ENCODE data around the gene SUN1. TPM values are rescaled to one million over a fixed set of nuclear protein-coding genes. Genes with fewer than 3 reads are reported as not detected.
A peak's percentile ranks its signal among the peaks of the same experiment; 100 is the strongest.
"Not testable (repeated sequence)": the region's sequence is repeated elsewhere in the genome, so short reads cannot be mapped to it uniquely, and the experiment has no call there.

SUN1 gene, protein sequence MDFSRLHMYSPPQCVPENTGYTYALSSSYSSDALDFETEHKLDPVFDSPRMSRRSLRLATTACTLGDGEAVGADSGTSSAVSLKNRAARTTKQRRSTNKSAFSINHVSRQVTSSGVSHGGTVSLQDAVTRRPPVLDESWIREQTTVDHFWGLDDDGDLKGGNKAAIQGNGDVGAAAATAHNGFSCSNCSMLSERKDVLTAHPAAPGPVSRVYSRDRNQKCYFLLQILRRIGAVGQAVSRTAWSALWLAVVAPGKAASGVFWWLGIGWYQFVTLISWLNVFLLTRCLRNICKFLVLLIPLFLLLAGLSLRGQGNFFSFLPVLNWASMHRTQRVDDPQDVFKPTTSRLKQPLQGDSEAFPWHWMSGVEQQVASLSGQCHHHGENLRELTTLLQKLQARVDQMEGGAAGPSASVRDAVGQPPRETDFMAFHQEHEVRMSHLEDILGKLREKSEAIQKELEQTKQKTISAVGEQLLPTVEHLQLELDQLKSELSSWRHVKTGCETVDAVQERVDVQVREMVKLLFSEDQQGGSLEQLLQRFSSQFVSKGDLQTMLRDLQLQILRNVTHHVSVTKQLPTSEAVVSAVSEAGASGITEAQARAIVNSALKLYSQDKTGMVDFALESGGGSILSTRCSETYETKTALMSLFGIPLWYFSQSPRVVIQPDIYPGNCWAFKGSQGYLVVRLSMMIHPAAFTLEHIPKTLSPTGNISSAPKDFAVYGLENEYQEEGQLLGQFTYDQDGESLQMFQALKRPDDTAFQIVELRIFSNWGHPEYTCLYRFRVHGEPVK
- polyA plus RNA-seq (2013, experiment 1 of 2; ENCODE audit: insufficient read length) = 68.9 TPM
- 63.3 TPM for polyA plus RNA-seq (2013, experiment 2 of 2; ENCODE audit: insufficient read length)

DNA sequence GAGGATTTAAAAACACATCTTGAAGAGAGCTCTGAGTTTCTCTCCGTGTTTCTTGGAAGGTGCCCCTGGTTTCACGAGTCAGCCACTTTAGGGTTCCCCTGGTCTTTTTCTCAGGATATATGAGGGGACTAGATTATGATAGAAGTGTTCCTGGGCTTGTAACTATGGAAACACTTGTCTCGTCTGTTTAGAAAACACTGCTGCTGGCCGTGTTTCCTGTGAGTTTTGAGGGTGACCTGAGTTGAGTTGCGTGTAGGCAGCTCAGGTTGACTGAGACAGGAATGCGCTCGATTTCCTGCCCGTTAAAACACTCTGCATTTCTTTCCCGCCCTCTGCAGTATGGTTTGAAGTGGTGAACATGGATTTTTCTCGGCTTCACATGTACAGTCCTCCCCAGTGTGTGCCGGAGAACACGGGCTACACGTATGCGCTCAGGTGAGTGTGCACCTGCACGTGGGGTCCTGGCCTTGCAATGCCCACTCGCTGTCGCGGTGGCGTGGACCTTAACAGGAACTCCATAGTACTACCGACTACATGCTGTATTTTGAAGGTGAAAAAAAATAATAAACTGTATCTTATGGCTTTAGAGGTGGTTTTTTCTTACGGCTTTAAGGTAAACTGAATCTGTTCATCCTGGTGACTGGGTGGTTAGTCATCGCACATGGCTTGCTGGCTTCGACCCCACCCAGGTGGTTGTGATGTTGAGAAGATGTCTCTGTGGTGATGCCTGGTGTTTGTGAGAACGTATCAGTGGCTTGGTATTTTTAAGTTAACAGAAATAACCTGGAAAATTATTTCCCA, at the start of gene SUN1:
SUN1 (plus strand) TSS at position 310 of the 801 bp plus-strand sequence; CDS start at position 359, 49 bp downstream.
- DNase-seq = peak; percentile 40

DNA sequence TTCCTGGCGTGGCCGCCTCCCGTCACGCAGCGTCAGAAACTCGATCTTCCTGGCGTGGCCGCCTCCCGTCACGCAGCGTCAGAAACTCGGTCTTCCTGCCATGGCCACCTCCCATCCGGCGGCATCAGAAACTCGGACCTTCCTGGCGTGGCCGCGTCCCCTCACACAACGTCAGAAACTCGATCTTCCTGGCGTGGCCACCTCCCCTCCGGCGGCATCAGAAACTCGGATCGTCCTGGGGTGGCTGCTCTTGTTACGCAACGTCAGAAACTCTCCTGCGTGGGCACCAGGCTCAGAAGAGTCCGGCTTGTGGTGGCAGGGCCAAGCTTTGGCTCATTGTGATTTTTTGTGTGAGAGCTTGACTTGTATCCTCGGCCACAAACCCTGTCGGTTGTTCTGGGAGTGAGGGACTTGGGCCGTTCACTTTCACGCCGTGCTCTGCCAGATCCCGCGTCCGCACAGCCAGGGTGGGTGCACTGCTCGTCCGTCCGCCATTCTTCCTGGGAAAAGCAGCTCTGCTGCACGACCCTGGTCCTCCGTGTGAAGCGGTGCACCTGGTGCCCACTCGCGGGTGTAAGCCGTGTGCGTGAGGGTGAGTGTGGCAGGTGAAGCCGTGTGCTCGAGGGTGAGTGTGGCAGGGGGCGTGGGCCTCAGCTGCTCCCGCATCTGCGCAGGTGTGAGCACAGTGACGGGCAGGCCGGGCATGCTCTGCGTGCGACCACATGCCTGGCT, 49.4 kb upstream of the SUN1 start:
- DNase-seq = no peak

DNA sequence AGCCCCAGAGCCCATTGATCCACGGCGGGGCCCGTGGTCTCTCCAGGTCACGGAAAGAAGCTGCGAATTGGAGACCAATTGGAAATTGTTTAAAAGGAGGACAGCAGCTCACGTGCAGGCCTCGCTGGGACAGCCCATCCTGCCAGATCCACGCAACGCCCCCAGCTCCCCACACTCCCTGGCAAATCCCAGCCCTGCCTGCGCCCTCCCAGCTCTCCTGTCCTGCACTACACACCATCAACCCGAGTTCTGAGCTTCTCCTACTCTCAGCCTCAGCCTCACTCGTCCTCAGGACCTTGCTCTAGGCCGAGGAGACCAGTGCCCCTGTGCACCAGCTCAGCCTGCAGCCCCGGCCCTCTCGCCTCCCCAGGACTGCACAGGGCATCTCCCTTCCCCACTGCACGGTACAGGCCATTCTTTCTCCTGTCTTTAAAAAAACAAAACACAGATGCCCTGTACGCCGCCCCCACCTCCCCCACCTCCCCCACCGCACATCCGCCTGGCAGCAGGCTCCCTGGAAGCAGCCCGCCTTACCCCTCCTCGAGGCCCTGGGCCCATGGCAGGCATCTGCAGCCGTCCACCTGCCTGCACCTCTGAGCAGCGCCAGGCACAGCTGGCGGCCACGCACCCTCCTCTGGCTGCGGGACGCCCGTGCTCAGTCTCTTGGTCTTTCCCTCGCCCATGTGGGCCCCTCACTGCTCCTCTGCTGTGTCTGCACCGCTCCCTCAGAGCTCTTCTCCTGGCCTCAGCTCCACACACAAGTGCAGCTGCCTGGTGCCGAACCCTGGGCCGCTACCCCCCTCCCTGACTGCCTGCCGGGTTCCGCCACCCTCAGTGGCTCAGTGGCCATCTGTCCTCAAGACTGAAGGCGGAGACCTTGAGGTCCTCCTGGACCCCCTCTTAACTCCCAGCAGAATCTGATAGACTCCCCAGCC, 48.5 kb upstream of the SUN1 start:
- DNase-seq = no peak

DNA sequence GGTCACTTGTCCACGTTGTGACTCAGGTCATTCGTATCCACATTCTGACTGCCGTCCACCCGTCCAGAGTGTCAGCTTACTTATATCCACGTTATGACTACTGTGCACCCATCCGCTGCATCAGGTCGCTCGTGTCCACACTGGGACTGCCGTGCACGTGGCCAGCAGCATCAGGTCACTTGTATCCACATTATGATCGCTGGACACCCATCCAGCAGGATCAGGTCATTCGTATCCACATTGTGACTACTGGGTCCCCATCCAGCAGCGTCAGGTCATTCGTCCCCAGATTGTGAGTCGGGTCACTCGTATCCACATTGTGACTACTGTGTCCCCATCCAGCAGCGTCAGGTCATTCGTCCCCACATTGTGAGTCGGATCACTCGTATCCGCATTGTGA, 47.3 kb upstream of the SUN1 start:
- no peak for DNase-seq

DNA sequence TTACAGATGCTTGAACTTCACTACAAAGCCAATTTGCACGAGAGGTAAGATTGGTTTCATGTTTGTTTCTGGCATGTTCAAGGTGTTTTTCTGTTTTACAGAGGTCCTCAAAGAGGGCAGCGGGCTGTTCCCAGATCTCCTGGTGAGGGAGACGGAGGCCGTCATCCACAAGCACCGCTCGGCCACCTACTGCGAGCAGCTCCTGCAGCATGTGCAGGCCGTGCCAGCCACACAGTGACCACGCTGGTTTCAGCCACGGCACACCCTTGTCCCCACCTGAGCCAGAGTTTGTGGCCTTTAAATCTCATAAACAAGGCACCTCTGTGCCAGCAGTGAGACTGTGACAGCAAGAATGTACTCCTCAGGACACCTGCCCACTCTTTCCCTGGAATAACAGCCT, 46.9 kb upstream of the SUN1 start:
- DNase-seq = no peak

DNA sequence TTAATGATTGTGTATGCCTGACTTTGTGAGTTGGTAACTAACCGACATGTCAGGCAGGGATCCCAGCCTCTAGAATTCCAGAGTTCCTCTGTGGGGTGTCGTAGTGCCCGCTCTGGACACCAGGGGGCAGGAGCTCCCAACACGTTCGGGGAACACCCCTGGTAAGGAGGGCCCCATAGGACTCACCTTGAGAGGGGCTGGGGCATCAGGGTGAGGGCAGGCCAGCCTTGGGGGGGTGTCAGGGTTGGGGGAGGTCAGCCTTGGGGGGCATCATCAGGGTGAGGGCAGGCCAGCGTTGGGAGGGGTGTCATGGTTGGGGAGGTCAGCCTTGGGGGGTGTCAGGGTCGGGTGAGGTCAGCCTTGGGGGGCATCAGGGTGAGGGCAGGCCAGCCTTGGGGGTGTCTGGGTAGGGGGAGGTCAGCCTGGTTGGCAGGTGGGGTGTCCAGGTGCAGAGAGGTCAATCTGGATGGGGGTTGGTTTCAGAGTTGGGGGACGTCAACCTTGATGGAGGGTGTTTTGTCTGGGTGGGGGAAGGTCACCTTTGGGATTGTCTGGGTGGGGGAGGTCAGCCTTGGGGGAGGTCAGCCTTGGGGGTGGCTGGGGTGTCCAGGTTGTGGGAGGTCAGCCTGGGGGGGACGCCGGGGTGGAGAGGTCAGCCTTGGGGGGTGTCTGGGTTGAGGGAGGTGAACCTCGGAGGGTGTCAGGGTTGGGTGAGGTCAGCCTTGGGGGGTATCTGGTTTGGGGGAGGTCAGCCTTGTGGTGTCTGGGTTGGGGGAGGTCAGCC, 45.6 kb upstream of the SUN1 start:
- DNase-seq = peak; percentile 51

DNA sequence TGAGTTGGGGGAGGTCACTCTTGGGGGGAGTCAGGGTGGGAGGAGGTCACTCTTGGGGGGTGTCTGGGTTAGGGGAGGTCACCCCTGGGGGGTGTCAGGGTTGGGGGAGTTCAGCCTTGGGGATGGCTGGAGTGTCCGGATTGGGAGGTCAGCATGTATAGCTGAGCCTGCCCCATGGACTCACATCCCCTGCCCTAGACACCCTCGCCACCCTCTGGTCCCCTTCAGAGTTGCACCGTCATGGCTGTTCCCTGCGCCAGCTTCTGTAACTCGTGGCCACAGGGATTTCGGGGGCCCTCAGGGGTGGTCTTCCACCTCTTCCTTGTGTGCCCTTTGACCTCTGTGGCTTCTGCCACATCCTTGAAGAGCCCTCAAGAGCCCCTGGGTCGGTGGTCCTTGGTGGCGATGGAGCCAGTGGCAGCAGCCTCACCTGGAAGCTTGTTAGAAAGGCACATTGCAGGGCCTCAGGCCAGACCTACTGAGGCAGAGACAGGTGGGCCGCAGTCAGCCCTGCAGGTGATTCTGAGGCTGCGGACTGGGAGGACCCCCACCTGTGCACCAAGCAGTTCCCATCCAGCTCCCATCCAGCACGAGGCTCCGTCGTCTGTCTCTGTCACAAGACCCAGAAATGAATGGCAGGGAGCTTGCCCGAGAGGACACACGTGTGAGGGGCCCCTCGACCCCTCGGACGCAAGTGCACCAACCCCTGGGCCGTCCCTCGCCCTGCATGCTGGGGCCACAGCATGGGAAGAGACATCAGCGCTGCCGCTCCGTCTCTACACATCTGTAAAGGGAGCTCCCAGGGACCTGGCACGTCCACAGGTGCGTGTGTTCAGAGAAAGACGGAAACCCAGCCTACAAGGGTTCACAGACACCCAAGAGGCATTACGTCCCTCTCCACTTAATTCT, 44.7 kb upstream of the SUN1 start:
- no peak for DNase-seq

DNA sequence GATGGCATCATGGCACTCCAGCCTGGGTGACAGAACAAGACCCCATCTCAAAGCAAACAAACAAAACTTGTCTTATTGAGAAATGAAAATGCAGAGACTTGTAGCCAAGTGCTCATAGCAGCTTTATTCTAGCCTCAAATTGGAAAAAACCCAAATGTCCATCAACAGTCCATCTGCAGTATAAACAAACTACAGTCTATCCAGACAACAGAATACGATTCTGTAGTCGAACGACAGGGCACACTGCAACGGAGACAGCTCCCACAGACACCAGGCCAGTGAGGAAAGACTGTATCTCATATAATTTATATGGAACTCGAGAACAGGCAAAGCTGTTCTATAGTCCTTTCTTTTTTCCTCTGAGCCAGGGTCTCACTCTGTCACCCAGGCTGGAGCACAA, 40.8 kb upstream of the SUN1 start:
- no peak for DNase-seq

DNA sequence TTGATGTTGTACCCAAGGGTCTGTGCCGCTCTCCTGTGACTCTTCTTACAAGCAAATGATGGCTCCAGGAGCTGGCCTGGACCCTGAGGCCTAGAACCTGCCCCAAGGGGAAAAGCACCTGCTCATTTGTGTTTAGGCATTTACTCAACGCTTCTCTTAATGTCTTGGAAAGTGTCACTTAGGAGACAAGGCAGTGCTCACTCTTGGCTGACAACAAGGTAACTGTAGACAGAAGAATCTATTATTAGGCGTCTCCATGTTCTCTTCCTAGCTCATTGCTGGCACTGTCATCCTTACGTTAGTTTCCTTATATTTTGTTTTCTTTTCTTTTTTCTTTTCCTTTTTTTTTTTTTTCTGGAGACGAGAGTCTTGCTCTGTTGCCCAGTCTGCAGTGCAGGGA, 38.1 kb upstream of the SUN1 start:
- no peak for DNase-seq

DNA sequence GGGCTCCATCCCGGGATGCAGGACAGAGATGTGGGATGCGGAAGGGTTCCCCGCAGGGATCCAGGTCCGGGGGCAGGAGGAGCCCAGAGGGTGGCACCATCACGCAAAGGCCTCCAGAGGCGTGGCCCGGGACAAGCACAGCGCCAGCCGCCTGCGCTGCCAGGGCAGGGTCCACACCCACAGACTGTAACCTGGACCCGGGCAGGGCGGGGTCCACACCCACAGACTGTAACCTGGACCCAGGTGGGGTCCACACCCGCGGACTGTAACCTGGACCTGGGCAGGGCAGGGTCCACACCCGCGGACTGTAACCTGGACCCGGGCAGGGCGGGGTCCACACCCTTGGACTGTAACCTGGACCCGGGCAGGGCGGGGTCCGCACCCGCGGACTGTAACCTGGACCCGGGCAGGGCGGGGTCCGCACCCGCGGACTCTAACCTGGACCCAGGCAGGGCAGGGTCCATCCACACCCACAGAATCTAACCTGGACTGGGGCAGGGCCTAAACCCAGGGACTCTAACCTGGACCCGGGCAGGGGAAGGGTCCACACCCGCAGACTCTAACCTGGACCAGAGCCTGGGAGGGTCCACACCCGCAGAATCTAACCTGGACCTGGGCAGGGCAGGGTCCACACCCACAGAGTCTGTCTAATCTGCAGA, 37.5 kb upstream of the SUN1 start:
- DNase-seq = no peak

DNA sequence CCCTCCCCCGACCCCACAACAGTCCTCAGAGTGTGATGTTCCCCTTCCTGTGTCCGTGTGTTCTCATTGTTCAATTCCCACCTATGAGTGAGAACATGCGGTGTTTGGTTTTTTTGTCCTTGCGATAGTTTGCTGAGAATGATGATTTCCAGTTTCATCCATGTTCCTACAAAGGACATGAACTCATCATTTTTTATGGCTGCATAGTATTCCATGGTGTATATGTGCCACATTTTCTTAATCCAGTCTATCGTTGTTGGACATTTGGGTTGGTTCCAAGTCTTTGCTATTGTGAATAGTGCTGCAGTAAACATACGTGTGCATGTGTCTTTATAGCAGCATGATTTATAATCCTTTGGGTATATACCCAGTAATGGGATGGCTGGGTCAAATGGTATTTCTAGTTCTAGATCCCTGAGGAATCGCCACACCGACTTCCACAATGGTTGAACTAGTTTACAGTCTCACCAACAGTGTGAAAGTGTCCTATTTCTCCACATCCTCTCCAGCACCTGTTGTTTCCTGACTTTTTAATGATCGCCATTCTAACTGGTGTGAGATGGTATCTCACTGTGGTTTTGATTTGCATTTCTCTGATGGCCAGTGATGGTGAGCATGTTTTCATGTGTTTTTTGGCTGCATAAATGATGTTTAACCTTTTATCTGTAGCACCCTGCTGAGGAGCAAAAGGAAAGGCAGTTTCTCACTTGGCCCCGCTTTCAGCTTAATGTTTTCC, 35.7 kb upstream of the SUN1 start:
- not testable (repeated sequence) for DNase-seq

DNA sequence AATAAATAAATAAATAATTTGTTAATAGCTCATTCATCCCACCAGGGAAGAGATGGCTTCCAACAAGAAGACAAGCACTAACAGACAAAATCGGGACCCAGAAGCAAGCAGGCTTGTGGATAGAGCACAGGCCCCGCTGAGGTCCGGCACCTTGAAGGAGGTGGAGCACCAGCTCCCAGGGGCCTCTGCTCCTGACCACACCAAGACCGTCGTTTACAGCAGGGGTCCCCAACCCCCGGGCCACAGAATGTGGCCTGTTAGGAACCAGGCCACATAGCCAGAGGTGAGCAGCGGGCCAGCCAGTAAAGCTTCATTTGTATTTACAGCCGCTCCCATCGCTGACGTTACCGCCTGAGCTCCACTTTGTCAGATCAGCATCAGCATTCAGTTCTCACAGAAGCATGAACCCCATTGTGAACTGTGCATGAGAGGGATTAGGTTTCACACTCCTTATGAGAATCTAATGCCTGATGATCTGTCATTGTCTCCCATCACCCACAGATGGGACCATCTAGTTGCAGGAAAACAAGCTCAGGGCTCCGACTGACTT, 33.3 kb upstream of the SUN1 start:
- DNase-seq = no peak

DNA sequence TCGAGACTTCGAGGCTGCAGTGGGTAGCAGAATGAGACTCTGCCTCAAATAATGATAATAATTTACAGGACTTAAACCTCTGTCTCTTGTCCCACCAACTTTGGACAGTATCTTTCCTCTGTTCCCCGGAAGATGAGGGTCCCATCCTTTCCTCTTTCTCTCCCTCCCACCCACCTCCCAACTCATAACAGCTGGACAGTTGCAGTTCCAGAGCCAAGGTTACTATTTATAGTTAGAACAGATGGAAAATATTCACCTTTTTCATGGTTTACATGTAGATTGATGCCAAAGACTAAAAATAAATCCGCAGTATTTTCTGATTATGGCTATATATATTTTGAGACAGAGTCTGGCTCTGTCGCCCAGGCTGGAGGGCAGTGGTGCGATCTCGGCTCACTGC, 31.6 kb upstream of the SUN1 start:
- DNase-seq = no peak

DNA sequence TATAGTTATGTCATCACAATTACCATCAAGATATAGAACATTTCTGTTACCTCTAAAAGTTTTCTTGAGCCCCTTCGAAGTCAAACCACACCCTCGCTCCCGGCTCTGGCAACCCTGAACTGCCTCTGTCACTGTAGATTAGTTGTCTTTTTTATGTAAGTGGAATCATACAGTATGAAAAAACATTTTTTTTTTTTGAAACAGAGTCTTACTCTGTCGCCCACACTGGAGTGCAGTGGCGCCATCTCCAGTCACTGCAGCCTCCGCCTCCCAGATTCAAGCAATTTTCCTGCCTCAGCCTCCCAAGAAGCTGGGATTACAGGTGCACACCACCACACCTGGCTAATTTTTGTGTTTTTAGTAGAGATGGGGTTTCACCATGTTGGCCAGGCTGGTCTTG, 30.9 kb upstream of the SUN1 start:
- DNase-seq = not testable (repeated sequence)

DNA sequence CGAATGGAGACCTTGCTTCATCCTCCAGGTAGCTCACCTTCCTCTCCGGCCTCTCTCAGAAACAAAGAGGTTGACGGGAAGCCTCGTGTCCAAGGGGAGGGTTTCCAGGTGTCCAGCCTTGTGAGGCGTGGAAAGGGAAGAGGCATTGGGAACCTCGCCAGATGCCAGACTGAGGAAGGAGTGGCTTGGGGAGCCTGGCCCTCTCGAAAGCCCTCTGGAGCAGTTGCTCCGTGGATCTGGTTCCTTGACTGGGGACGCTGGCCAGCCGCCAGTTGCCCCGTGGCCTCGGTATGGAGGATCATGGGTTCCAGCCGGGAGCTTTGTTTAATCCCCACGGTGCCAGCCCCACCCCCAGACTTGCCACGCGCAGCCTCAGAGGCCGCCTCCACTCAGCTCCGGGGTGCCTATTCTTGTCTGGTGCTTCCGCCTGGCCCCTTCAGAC, 30.3 kb upstream of the SUN1 start:
- no peak for DNase-seq

DNA sequence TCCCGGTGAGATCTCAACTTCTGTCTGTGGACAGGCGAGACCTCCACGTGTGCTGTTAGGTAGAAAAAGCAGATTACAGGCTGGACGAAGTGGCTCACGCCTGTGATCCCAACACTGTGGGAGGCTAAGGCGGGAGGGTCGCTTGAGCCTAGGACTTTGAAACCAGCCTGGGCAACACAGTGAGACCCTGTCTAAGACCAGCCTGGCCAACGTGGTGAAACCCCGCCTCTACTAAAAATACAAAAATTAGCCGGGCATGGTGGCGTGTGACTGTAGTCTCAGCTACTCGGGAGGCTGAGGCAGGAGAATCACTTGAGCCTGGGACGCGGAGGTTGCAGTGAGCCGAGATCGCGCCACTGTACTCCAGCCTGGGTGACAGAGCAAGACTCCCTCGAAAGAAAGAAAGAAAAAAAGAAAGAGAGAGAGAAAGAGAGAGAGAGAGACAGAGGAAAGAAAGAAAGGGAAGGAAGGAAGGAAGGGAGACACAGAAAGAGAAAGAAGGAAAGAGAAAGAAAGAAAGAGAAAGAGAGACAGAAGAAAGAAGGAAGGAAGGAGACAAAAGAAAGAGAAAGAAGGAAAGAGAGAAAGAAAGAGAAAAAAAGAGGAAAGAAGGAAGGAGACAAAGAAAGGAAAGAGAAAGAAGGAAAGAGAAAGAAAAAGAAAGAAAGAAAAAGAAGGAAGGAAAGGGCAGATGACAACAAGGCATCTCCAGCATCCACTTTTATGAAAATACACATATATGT, 29.6 kb upstream of the SUN1 start:
- DNase-seq = no peak

DNA sequence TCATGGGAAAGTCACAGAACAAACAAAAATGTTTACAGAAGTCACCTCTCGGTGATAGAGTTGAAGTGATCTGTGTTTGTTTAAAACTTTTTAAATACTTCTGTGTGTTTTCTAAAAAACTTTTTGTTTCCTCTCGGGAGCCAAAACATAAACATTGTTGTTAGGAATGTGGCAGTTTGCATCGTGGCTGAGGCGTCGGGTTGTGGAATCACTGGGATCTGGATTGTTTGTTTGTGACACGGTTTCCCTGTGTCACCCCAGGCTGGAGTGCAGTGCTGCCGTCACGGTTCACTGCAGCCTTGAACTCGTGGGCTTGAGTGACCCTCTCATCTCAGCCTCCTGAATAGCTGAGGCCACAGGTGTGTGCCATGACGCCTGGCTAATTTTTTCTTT, 29.0 kb upstream of the SUN1 start:
- no peak for DNase-seq

All from fibroblast of skin of abdomen (primary cell).